Measurements from ENCODE around the gene NLRX1. TPM values are rescaled to one million over a fixed set of nuclear protein-coding genes. Genes with fewer than 3 reads are reported as not detected.
A peak's percentile ranks its signal among the peaks of the same experiment; 100 is the strongest.

NLRX1 gene
- polyA plus RNA-seq, 1 experiment, result 4.7 TPM

- H3K4me3 ChIP-seq (ENCODE audit: low read depth, low read length), result peak within 1 kb of the TSS; percentile 61
- TF ChIP-seq, protein P1, sequence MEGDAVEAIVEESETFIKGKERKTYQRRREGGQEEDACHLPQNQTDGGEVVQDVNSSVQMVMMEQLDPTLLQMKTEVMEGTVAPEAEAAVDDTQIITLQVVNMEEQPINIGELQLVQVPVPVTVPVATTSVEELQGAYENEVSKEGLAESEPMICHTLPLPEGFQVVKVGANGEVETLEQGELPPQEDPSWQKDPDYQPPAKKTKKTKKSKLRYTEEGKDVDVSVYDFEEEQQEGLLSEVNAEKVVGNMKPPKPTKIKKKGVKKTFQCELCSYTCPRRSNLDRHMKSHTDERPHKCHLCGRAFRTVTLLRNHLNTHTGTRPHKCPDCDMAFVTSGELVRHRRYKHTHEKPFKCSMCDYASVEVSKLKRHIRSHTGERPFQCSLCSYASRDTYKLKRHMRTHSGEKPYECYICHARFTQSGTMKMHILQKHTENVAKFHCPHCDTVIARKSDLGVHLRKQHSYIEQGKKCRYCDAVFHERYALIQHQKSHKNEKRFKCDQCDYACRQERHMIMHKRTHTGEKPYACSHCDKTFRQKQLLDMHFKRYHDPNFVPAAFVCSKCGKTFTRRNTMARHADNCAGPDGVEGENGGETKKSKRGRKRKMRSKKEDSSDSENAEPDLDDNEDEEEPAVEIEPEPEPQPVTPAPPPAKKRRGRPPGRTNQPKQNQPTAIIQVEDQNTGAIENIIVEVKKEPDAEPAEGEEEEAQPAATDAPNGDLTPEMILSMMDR (IDR thresholded peaks at IDR 0.05; ENCODE audit: low read depth, low read length), result no peak
- H3K9me3 ChIP-seq (ENCODE audit: control insufficient read depth, insufficient read depth, low read length), result no peaks in the 10 kb centered on the region; the same call in 1 of the 2 replicates
- CTCF ChIA-PET, result no interaction called here
- no peak for DNase-seq (ENCODE audit: low read depth, low spot score)
- POLR2A ChIA-PET, result no interaction called here
- H3K27me3 ChIP-seq (ENCODE audit: control insufficient read depth, insufficient read depth, low read length), result peaks cover 39% of the 10 kb centered on the region
- no peak within 1 kb of the TSS for H3K27ac ChIP-seq (ENCODE audit: low read depth, low read length)
These were observed 19.3 kb upstream of the NLRX1 start, which contains the start of gene ABCG4 for GRCh38 chr11:119149018-119149785. Gene ABCG4, plus strand, starts transcription at chr11:119149052. Its CDS starts 914 bp downstream, at chr11:119149966.

- TF ChIP-seq, protein P1 (IDR thresholded peaks at IDR 0.05; ENCODE audit: low read depth, low read length), result no peak
- no peaks in the 10 kb centered on the region; the same call in 1 of the 2 replicates for H3K9me3 ChIP-seq (ENCODE audit: control insufficient read depth, insufficient read depth, low read length)
- no peak for DNase-seq (ENCODE audit: low read depth, low spot score)
- H3K4me3 ChIP-seq (ENCODE audit: low read depth, low read length), result peak overlapping the region; percentile 61
- POLR2A ChIA-PET, result no interaction called here
- CTCF ChIA-PET, result no interaction called here
- no peak overlapping the region for H3K27ac ChIP-seq (ENCODE audit: low read depth, low read length)
- H3K27me3 ChIP-seq (ENCODE audit: control insufficient read depth, insufficient read depth, low read length), result peaks cover 39% of the 10 kb centered on the region
These were observed 18.7 kb upstream of the NLRX1 start for GRCh38 chr11:119149786-119150275.

DNA sequence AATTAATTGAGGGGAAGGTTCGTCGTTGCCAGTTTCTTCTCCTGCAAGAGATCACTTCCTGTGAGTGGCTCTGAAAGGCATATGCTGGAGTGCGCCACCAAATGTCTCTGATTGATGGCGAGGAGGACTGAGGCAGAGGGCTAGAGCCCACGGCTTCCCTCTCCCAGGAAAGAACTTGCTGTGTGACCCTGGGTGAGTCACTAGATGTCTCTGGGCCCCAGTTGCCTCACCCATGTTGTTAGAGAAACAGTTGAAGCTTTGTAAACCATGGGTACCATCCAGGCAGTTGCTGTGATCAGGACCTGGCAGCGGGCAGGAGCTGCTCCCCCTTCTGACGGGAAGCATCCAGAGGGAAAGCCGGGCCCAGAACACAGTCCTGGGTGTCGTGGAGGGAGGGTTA is 16.5 kb upstream of the NLRX1 start:
- ChIA-PET POLR2A (no interaction called here), CTCF (interaction anchor here (1.1 to 1.8 kb wide), 2 partner anchors 9 to 17 kb away, joined by 3 to 6 read pairs; no protein-coding TSS in a partner anchor)
- peaks cover 33% of the 10 kb centered on the region for H3K27me3 ChIP-seq (ENCODE audit: control insufficient read depth, insufficient read depth, low read length)

DNA sequence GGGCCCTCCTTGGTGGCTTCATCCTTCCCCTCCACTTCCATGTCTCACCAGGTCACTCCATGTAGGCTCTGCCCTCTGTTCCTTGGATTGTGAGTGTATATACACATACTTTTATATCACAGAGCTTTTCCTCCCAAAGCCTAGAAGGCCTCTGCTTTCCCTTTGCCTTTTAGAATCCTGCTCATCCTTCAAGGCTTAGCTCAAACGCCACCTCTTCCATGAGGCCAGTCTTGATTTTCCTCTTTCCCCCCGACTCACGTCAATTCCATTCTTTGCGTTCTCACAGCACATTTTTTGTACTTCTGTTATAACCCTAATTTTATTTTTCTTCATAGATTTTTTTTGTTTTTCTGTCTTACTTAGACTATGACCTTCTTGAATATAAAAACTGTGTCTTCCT is 15.9 kb upstream of the NLRX1 start:
- Histone ChIP-seq H3K27ac (ENCODE audit: low read depth, low read length) (no peak overlapping the region), H3K9me3 (ENCODE audit: control insufficient read depth, insufficient read depth, low read length) (no peaks in the 10 kb centered on the region; the same call in 1 of the 2 replicates), H3K27me3 (ENCODE audit: control insufficient read depth, insufficient read depth, low read length) (peaks cover 33% of the 10 kb centered on the region), H3K4me3 (ENCODE audit: low read depth, low read length) (no peak overlapping the region)
- no peak for DNase-seq (ENCODE audit: low read depth, low spot score)
- ChIA-PET POLR2A (no interaction called here), CTCF (interaction anchor here (1.6 to 4.4 kb wide), 3 partner anchors 7 to 171 kb away, joined by 3 to 15 read pairs (median 6); no protein-coding TSS in a partner anchor)
- TF ChIP-seq, protein P1 (IDR thresholded peaks at IDR 0.05; ENCODE audit: low read depth, low read length), result no peak

More for the DNA sequence above, 16.5 kb upstream of the NLRX1 start:
- no peaks in the 10 kb centered on the region; the same call in 1 of the 2 replicates for H3K9me3 ChIP-seq (ENCODE audit: control insufficient read depth, insufficient read depth, low read length)
- H3K27ac ChIP-seq (ENCODE audit: low read depth, low read length), result no peak overlapping the region
- TF ChIP-seq, protein P1 (IDR thresholded peaks at IDR 0.05; ENCODE audit: low read depth, low read length), result no peak
- DNase-seq (ENCODE audit: low read depth, low spot score), result no peak
- H3K4me3 ChIP-seq (ENCODE audit: low read depth, low read length), result no peak overlapping the region

Data from AG04450 (cell line).